OCI-LY1 (cell line): ENCODE data around the gene ARFIP2.

Experiments
- CTCF ChIP-seq: fragments of 200-600 bp; sonication (generic), shearing (Covaris generic); IDR thresholded peaks from 2 replicates; pipeline ENCODE4 v1.5.1; 2017; ENCODE audit warnings: mild to moderate bottlenecking, antibody characterized with exemption, low read length, moderate library complexity, mixed read lengths
- EZH2 ChIP-seq: fragments of 200-600 bp; sonication (generic), shearing (Covaris generic); IDR thresholded peaks from 2 replicates; pipeline ENCODE4 v1.8.0; 2017; ENCODE audit warnings: borderline replicate concordance, mixed run types, mild to moderate bottlenecking, antibody characterized with exemption, low read length, moderate library complexity, mixed read lengths

- TF ChIP-seq CTCF (no peak), EZH2 (no peak)
Measured at GRCh38 chr11:6498121-6498520, 17.0 kb upstream of the ARFIP2 start.
